Adipose tissue (tissue), 3 donors: ENCODE measurements around the gene RALGDS. TPM values are rescaled to one million over a fixed set of nuclear protein-coding genes. Genes with fewer than 3 reads are reported as not detected.
"Not testable (repeated sequence)": the region's sequence is repeated elsewhere in the genome, so short reads cannot be mapped to it uniquely, and the experiment has no call there.

ENCODE experiments used
- H3K27ac ChIP-seq: one replicate; pipeline ENCODE4 v1.5.1; 2013; ENCODE audit warnings: low read depth, low read length
- WGBS, 3 donors: extraction: QIAGEN DNeasy Blood & Tissue Kit; methylation state at CpG; one replicate each; pipeline ENCODE4 v1.1.7; 2013; 5-methylcytosine and 5-hydroxymethylcytosine counted together
- polyA plus RNA-seq, 3 donors: library from polyadenylated mRNA; stranded (reverse); fragments of 200-250 nt; gene quantifications; one replicate each; pipeline ENCODE4 v1.2.3, GENCODE V29; 2013
- donor health status: healthy with polysubstance abuse.
- donor health status: Bipolar disorder and iron deficiency.
- donor health status: healthy.

The RALGDS gene
- polyA plus RNA-seq, 3 donors, result 31.0 to 98.2 (median 68.8) TPM

GRCh38 chr9:133065070-133065388, 56.0 kb downstream of the RALGDS start:
- 35 to 91% (median 87%) methylated on average over 17 of the region's 17 CpGs for WGBS, 3 donors
- no peak overlapping the region for H3K27ac ChIP-seq

GRCh38 chr9:133064241-133065069, 56.6 kb downstream of the RALGDS start:
- no peak overlapping the region for H3K27ac ChIP-seq
- 45 to 94% (median 94%) methylated on average over 30 of the region's 30 CpGs for WGBS, 3 donors

DNA sequence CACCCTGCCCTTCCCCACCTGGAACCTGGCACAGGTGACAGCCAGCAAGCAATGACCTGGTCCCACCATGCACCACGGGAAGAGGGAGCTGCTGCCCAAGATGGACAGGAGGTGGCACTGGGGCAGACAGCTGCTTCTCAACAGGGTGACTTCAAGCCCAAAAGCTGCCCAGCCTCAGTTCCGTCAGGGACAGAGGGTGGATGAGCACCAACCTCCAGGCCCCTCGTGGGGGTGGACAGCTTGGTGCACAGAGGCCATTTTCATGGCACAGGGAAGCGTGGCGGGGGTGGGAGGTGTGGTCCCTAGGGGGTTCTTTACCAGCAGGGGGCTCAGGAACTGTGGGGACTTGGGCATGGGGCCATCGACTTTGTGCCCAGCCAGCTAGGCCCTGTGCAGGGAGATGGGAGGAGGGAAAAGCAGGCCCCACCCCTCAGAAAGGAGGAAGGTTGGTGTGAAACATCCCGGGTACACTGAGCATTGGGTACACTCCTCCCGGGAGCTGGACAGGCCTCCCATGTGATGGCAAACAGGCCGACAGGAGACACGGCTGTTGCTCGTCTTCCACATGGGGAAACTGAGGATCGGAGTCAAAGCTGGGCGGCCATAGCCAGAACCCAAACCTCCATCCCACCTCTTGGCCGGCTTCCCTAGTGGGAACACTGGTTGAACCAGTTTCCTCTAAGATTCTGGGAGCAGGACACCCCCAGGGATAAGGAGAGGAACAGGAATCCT, 57.4 kb downstream of the RALGDS start:
- WGBS, 3 donors, result 38 to 81% (median 81%) methylated on average over 14 of the region's 14 CpGs
- H3K27ac ChIP-seq, result no peak overlapping the region

GRCh38 chr9:133063159-133063499, 57.9 kb downstream of the RALGDS start:
- WGBS, 3 donors, result 33 to 75% (median 74%) methylated on average over 8 of the region's 8 CpGs
- H3K27ac ChIP-seq, result no peak overlapping the region

DNA sequence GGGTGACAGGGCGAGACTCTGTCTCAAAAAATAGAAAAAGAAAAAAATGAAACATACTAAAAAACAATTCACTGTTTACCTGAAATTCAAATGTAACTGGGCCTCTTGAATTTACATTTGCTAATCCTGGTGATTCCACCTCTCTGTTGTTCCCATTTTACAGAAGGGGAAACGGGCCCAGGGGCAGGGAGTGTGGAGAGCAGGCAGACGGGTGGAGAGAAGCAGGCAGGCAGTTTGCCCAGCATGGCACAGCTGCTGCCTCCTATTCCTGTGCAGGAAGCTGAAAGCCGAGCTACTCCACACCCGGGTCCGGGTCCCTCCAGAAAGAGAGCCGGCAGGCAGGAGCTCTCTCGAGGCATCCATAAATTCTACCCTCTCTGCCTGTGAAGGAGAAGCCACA, 58.5 kb downstream of the RALGDS start:
- WGBS, 3 donors, result 22 to 59% (median 41%) methylated on average over 2 to 4 of the region's 8 CpGs
- H3K27ac ChIP-seq, result not testable (repeated sequence)

DNA sequence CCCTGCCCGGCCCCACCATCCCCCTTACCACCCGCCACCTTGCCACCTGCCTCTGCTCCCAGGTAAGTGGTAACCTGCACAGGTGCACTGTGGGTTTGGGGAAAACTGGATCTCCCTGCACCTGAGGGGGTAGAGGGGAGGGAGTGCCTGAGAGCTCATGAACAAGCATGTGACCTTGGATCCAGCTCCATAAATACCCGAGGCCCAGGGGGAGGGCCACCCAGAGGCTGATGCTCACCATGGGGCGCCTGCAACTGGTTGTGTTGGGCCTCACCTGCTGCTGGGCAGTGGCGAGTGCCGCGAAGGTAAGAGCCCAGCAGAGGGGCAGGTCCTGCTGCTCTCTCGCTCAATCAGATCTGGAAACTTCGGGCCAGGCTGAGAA, 59.3 kb downstream of the RALGDS start, which contains the start of gene CEL:
TSS of gene CEL (plus strand) at position 218 of the 382 bp plus-strand sequence. CDS start at position 240, 22 bp downstream.
- 39 to 79% (median 56%) methylated on average over 2 to 4 of the region's 9 CpGs for WGBS, 3 donors
- H3K27ac ChIP-seq, result not testable (repeated sequence)

DNA sequence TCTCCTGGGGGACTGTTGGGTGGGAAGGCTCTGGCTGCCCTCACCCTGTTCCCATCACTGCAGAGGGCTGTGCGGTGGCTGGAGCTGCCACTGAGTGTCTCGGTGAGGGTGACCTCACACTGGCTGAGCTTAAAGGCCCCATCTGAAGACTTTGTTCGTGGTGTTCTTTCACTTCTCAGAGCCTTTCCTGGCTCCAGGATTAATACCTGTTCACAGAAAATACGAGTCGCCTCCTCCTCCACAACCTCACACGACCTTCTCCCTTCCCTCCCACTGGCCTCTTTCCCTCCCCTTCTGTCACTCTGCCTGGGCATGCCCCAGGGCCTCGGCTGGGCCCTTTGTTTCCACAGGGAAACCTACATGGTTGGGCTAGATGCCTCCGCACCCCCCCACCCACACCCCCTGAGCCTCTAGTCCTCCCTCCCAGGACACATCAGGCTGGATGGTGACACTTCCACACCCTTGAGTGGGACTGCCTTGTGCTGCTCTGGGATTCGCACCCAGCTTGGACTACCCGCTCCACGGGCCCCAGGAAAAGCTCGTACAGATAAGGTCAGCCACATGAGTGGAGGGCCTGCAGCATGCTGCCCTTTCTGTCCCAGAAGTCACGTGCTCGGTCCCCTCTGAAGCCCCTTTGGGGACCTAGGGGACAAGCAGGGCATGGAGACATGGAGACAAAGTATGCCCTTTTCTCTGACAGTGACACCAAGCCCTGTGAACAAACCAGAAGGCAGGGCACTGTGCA, 59.8 kb downstream of the RALGDS start:
- 29 to 56% (median 48%) methylated on average over 14 of the region's 14 CpGs for WGBS, 3 donors
- not testable (repeated sequence) for H3K27ac ChIP-seq

DNA sequence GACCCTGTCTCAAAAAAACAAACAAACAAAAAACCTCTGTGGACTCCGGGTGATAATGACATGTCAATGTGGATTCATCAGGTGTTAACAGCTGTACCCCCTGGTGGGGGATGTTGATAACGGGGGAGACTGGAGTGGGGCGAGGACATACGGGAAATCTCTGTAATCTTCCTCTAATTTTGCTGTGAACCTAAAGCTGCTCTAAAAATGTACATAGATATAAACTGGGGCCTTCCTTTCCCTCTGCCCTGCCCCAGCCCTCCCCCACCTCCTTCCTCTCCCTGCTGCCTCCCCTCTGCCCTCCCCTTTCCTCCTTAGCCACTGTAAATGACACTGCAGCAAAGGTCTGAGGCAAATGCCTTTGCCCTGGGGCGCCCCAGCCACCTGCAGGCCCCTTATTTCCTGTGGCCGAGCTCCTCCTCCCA, 60.6 kb downstream of the RALGDS start:
- H3K27ac ChIP-seq, result no peak overlapping the region
- WGBS, 3 donors, result 33 to 44% (median 36%) methylated on average over 5 to 6 of the region's 6 CpGs

GRCh38 chr9:133059623-133060022, 61.4 kb downstream of the RALGDS start:
- WGBS, 3 donors, result 25 to 42% (median 31%) methylated on average over 7 of the region's 7 CpGs
- H3K27ac ChIP-seq, result no peak overlapping the region

DNA sequence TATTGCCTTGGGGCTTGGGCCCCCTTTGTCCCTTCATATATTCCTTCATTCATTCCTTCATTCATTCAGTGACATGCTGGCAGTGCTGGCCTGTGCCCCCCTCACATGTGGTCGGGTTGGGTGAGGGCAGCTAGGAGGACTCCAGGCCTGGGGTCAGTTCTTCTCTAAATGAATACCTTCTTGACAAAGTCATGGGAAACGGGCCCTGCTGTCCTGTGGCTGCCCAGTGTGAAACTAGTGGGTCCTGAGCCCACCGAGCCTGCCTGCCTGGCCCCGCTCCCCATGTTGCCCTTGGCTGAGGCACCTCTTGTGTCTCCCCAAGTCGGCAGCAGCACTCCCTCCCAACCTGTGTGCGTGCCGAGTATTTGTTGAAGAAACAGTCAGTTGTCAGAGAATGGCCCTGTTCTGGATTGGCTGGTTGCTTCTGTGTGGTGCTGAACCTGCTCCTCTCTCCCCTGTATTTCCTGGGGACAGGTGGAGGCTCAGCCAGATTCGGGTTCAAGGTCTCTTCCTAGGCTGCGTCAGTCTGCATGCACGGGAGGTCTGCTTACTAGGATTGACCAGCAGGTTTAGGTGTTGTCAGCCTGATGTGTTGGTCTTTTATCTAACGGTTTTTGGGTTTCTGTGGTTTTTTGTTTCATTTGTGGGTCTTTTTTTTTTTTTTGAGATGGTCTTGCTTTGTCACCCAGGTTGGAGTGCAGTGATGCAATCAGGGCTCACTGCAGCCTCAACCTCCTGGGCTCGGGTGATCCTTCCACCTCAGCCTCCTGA, 62.3 kb downstream of the RALGDS start:
- 45 to 75% (median 66%) methylated on average over 12 of the region's 12 CpGs for WGBS, 3 donors

GRCh38 chr9:133058071-133058470, 63.0 kb downstream of the RALGDS start:
- no peak overlapping the region for H3K27ac ChIP-seq
- WGBS, 3 donors, result 61 to 80% (median 75%) methylated on average over 7 of the region's 7 CpGs

More for the DNA sequence above, 62.3 kb downstream of the RALGDS start:
- no peak overlapping the region for H3K27ac ChIP-seq

DNA sequence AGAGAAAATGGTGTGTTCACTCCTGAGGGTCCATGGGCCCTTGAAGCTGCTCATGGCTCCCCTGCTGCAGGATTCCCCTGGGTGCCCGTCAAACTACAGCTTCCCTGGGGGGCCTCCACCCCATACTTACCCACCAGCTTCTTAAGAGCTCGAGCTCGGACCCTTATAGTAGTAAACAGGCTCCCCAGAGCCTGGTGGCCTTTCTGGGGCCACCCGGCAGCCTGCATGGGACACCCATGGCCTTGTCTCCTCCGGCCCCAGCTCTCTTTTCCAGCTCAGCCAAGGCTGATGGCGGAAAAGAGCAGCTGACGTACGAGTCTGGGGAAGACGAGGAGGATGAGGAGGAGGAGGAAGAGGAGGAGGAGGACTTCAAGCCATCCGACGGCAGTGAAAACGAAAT, 63.5 kb downstream of the RALGDS start:
- H3K27ac ChIP-seq, result no peak overlapping the region
- 82 to 90% (median 90%) methylated on average over 12 of the region's 12 CpGs for WGBS, 3 donors

- WGBS, 3 donors, result 41 to 63% (median 47%) methylated on average over 8 of the region's 8 CpGs
- H3K27ac ChIP-seq, result no peak overlapping the region
Observed at GRCh38 chr9:133057006-133057405, 64.0 kb downstream of the RALGDS start.

GRCh38 chr9:133056533-133056932, 64.5 kb downstream of the RALGDS start:
- no peak overlapping the region for H3K27ac ChIP-seq
- 80 to 85% (median 83%) methylated on average over 13 of the region's 13 CpGs for WGBS, 3 donors

DNA sequence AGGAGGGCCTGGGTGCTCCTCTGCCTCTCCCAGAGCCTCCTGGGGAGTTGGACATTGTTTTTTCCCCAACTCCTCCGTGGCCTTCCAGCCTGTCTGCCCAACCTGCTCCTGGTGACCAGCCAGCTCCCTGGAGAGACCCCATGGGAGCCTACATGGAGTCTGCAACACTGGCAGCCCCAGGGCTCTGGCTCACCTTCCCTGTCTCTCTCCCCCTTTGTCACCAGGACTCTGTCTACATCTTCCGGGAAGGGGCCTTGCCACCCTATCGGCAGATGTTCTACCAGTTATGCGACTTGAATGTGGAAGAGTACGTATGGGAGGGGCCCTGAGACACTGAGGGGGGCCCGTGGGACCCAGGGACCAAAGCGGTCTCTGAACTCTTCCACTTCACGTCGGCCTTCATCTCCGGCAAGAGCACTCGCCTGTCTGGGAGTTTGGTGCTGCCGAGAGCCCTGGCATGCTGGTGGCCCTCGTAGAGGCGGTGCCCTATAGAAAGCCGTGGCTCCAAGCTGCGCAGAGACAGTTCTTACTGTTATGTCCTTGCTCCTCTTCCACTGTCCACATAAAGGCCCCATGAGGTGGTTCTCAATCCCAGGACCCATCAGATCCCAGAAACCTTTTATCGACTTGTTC, 65.1 kb downstream of the RALGDS start:
- WGBS, 3 donors, result 88 to 95% (median 94%) methylated on average over 17 of the region's 17 CpGs
- no peak overlapping the region for H3K27ac ChIP-seq

GRCh38 chr9:133054966-133055365, 66.1 kb downstream of the RALGDS start:
- 45 to 88% (median 82%) methylated on average over 16 of the region's 16 CpGs for WGBS, 3 donors

GRCh38 chr9:133054194-133054890, 66.7 kb downstream of the RALGDS start:
- 45 to 95% (median 91%) methylated on average over 23 to 24 of the region's 24 CpGs for WGBS, 3 donors
- H3K27ac ChIP-seq, result no peak overlapping the region

More at GRCh38 chr9:133054966-133055365, 66.1 kb downstream of the RALGDS start:
- no peak overlapping the region for H3K27ac ChIP-seq
